Amniotic stem cell (primary cell): ENCODE results near the gene RANBP10.

Experiments used
- DNase-seq: peaks from one replicate; lab custom pipeline; 2025; lab: John Stamatoyannopoulos, UW

RANBP10 gene

DNA sequence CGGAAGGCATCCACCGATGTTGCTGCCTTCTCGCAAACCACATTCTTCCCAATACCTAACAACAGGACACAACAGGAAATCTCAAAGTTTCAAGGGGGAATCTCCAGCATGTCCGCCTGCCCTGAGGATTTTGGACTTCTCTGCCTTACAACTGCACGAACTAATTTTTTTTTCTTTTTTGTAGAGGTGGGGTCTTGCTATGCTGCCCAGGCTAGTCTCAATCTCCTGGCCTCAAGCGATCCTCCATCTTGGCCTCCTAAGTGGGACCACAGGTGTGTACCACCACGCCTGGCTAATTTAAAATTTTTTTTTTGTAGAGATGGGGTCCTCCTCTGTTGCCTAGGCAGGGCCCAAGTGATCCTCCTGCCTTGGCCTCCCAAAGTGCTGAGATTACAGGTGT, 130.4 kb downstream of the RANBP10 start:
- DNase-seq = no peak

DNA sequence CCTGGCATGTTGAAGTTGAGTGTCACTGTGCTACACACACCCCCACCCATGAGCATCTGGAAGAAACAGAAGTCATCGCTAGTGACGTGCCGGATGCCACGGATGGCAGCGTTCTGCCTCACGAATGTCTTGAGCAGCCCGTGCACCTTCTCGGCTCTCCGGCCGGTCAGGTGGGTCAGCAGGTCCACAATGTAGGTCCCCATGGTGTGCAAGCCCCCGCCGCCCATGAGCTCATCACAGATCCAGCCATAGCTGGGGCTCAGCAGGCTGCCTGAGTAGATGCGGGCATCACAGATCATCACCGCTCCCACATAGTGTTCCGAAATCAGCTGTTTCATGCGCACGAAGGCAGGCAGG, 130.8 kb downstream of the RANBP10 start:
- no peak for DNase-seq

DNA sequence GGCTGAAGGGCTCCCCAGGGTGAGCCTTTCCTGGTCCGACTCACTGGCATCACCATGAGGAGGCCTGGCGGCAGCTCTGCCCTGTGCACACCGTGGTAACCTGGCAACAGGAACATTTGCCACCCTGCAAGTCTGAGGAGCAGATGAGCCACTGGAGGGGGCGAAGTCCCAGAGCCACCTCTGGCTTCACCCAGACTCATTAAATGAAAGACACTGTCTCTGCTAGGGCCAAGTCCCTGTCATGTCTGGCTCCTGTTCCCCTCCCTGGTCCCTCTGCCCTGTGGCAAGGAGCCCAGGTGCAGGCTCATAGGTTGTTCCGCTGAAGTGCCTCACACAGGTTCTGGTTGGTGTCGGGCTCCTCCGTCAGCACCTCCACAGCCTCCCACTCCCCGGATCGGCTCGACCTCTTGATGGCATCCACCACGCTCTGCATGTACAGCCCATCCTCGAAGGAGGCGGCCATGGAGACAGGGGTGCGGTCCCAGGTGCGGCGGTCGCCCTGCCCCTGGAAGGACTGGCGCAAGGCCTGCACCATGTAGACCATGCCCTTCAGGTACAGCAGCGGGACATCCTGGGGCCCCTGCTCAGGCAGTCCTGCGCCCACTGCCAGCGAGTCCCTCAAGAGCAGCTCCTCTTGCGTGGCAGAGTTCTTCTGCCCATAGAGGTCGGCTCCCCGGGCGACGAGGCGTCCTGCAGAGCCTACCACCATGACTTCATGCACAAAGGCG, 131.3 kb downstream of the RANBP10 start:
- no peak for DNase-seq

DNA sequence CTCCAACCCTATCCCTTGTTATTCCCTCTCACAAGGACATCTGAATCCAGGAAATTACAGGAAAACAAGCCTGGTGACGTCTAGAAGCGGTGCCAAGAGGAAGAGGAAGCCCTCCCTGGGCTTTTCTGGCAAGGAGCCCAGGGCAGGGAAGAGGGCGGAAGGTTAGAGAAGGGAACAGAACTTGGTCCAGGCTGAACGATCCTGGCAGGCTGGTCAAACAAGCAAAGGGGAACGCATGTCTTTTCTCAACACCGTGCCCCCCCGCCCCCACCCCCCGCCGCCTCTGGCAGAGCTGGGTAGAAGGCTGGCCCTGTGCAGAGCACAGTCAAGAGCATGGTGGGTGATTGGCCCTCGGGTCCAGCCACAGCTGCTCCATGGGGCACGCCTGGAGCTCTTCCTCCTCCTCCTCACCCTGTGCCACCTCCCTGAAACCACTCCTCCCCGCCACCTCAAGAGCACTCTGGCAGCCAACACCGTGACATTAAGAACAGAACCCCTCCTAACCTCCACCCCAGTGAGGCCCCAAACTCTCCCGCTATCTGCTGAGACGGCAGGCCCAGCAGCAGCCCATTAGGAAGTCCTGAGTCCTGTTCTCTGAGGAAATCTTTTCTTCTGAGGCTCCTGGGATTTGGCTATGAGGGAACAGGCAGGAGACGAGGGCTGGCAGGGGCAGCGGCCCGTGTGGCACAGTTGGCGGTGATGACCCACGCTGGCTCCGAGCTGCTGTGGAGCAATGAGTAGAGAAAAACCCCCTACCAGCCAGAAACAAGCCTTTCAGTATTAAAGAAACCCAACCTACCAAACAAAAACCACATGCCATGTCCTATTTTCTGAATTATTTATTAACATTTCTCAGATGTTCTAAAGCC, 132.4 kb downstream of the RANBP10 start:
- DNase-seq = no peak
